ENCODE data around the gene SLC32A1. TPM values are rescaled to one million over a fixed set of nuclear protein-coding genes. Genes with fewer than 3 reads are reported as not detected.

SLC32A1 gene
- total and polyA plus RNA-seq, 2 of the 4 experiments (the other 2 are of a cell fraction) = not detected

- POLR2A ChIA-PET (ENCODE audit: unreplicated experiment) = no interaction called here
- no CpG with 5 or more reads among the region's 4 CpGs for WGBS, 2 experiments (ENCODE audit: extremely low coverage in 2 of 2, insufficient read length in 1 of 2)
- H2AK9ac ChIP-seq (replicated peaks; ENCODE audit: low read depth, low read length, poor library complexity) = no peak overlapping the region
Observed at GRCh38 chr20:38704136-38704535, 20.1 kb upstream of the SLC32A1 start.

More at GRCh38 chr20:38704136-38704535, 20.1 kb upstream of the SLC32A1 start:
- no peak overlapping the region for H2BK15ac ChIP-seq (ENCODE audit: low read depth, low read length)
- no peak overlapping the region for H3K9ac ChIP-seq (ENCODE audit: low read depth, low read length)
- no peaks in the 10 kb centered on the region for H3K36me3 ChIP-seq (ENCODE audit: control insufficient read depth, insufficient read depth, low read length)
- no peaks in the 10 kb centered on the region; the same call in 1 of the 2 replicates for H3K9me1 ChIP-seq (ENCODE audit: insufficient read depth, low read length)
- in situ Hi-C loops (cut with MboI; ENCODE audit: low sequenced_read_pairs) (no loop called here), intact Hi-C loops (cut with micrococcal nuclease) (no loop called here), dilution Hi-C loops (cut with HindIII; ENCODE audit: low sequenced_read_pairs, unreplicated experiment) (no loop called here)
- H4K91ac ChIP-seq (ENCODE audit: insufficient read depth, low read depth, low read length) = no peak overlapping the region
- H3K79me1 ChIP-seq (ENCODE audit: low read depth in 1 of 2, low read length in 2 of 2) = no peaks in the 10 kb centered on the region
- peaks cover 11% of the 10 kb centered on the region for H3K27me3 ChIP-seq (ENCODE audit: control insufficient read depth, insufficient read depth, low read length)
- H3K4me3 ChIP-seq (ENCODE audit: insufficient read depth, low read depth, low read length) = no peak overlapping the region
- no peak overlapping the region for H2BK5ac ChIP-seq (ENCODE audit: low read depth, low read length, poor library complexity, severe bottlenecking)
- H2BK20ac ChIP-seq (ENCODE audit: low read depth, low read length) = no peak overlapping the region
- no peaks in the 10 kb centered on the region for H3K4me1 ChIP-seq (ENCODE audit: control insufficient read depth, insufficient read depth, low read length)
- H3K9me3 ChIP-seq (ENCODE audit: control insufficient read depth, insufficient read depth, low read length) = no peaks in the 10 kb centered on the region
- H3K4ac ChIP-seq (ENCODE audit: low read depth, low read length) = no peak overlapping the region
- TF ChIP-seq MAZ (IDR thresholded peaks at IDR 0.05; ENCODE audit: borderline replicate concordance, low read depth, low read length) (no peak), RAD21 (IDR thresholded peaks at IDR 0.05; ENCODE audit: low read length) (no peak), MXI1 (IDR thresholded peaks at IDR 0.05; ENCODE audit: borderline replicate concordance, low read depth, low read length) (no peak), CEBPB (IDR thresholded peaks at IDR 0.05; ENCODE audit: low read depth, low read length) (no peak)
- CTCF ChIA-PET = no interaction called here
- no peak overlapping the region for H3K14ac ChIP-seq (replicated peaks; ENCODE audit: low read depth, low read length)
- no peak overlapping the region for H4K5ac ChIP-seq (ENCODE audit: low read depth, low read length)
- DNase-seq = no peak
- no peak overlapping the region for H4K8ac ChIP-seq (ENCODE audit: low read depth in 2 of 2, low read length in 2 of 2)
- no peak overlapping the region for H3K4me2 ChIP-seq (ENCODE audit: low read depth, low read length)
- no peak overlapping the region for H2AFZ ChIP-seq (replicated peaks; ENCODE audit: low read length, poor library complexity)
- H3K27ac ChIP-seq (ENCODE audit: insufficient read depth, low read length) = no peak overlapping the region
- ATAC-seq (ENCODE audit: low read depth) = no peak
- no peak overlapping the region for H3K23ac ChIP-seq (ENCODE audit: low read depth, low read length)
- BruUV-seq (replicated peaks) = no TSS peak
- no peaks in the 10 kb centered on the region for H4K20me1 ChIP-seq (ENCODE audit: insufficient read depth, low read length)
- H3K56ac ChIP-seq (ENCODE audit: extremely low read depth, insufficient read depth, low read length) = no peak overlapping the region
- H3K18ac ChIP-seq (ENCODE audit: low read depth, low read length) = no peak overlapping the region
- no peak overlapping the region for H2BK120ac ChIP-seq (ENCODE audit: low read depth, low read length)
- H2AK5ac ChIP-seq (ENCODE audit: low read depth, low read length) = no peak overlapping the region

All from IMR-90 (cell line).